ENCODE results near the gene KRTAP4-5.
"Not testable (repeated sequence)": the region's sequence is repeated elsewhere in the genome, so short reads cannot be mapped to it uniquely, and the experiment has no call there.

Gene KRTAP4-5

DNA sequence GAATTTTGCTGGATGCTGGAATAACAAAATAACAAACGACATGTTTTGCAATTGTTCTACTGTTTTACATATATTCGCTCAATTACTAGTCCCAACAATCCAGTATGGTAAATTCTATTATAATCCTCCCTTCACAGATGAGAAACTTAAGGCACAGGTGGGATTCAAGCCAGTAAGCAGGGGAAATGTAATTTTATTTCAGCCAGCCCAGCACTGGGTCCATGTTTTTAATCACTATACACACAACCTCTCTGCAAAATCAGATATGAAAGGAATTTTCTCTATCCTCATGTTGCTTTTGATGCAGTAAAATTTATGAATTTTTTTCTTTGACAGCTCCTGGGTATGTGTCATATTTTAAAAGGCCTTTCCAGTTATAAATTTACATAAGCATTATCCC is 4.4 kb downstream of the KRTAP4-5 start:
- no peak for DNase-seq

DNA sequence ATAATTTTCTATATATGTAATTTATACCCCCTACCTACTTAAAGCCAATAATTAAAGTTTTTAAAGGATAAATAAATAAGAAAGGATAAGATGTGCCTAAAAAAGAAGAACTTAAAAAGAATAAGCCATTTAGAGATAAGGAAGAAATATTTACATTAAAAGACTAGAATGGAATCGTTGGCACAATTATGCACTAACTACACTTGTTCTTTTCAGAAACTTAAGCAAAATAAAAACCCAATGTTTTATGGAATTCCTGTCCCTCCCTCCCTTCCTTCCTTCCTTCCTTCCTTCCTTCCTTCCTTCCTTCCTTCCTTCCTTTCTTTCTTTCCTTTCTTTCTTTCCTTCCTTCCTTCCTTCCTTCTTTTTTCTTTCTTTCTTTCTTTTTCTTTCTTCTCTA is 4.8 kb downstream of the KRTAP4-5 start:
- no peak for DNase-seq

DNA sequence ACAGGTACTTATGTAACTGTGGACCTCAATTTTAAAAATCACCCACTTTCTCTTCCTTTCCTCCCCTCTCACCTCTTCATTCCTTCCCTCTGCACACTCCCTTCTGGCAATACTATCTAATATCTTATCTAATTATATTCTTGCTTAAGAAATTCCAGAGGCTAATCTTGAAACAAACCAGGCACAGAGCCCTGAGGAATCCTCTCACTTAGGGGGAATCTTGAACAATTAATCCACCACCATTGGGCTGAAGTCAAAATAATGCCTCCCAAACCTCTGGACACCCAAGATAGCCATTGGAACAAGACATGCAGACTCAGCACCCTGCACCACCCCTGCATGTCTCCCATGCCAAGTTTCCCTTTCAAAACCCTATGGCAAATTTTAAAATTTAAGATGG is 8.3 kb downstream of the KRTAP4-5 start:
- no peak for DNase-seq

DNA sequence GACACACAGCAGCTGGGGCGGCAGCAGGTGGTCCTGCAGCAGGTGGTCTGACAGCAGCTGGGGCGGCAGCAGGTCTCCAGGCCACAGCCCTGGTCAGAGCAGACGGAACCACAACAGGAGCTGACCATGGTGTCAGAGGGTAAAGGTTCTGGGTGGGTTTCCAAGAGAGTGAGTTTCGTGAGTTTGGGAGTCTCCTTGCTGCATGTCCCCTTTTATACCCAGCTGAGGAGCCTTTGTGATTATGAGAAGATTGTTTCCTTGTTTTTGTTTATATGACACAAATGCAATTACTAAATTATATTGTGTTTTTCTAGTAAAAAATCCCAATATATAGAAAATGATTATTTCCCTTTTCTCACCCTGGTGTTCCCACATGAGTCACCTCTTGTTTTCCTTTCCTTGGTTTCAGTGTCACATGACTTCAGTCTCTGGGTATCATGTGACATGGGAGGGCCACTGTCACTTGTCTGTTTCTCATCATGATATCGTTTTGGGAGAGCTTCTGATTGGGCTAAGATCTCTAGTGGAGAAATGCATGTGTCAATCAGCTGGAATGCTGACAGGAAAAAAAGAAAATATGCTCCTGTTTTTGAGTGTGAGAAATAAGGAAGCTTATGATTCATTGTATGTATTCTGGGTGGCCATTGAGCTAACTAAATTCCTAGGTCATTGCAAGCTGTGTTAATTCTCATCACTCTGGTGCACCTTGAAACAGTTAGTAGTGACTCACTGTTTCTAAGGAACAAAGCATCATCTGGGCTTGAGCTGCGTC is 9.1 kb downstream of the KRTAP4-5 start, which contains the start of gene KRTAP4-6:
Gene KRTAP4-6 (minus strand): TSS at position 185 of the 772 bp plus-strand sequence. CDS start 57 bp downstream, at position 128.
- no peak for DNase-seq

DNA sequence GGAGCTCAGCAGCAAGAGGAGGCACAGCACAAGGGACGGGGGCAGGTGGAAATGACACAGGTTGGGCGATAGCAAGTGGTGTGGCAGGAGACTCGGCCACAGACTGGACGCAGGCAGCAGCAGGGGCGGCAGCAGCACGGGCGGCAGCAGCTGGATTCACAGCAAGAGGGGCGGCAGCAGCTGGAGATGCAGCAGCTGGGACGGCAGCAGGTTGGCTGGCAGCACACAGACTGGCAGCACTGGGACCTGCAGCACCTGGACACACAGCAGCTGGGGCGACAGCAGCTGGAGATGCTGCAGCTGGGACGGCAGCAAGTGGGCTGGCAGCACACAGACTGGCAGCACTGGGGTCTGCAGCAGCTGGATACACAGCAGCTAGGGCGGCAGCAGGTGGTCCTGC is 9.8 kb downstream of the KRTAP4-5 start:
- not testable (repeated sequence) for DNase-seq

DNA sequence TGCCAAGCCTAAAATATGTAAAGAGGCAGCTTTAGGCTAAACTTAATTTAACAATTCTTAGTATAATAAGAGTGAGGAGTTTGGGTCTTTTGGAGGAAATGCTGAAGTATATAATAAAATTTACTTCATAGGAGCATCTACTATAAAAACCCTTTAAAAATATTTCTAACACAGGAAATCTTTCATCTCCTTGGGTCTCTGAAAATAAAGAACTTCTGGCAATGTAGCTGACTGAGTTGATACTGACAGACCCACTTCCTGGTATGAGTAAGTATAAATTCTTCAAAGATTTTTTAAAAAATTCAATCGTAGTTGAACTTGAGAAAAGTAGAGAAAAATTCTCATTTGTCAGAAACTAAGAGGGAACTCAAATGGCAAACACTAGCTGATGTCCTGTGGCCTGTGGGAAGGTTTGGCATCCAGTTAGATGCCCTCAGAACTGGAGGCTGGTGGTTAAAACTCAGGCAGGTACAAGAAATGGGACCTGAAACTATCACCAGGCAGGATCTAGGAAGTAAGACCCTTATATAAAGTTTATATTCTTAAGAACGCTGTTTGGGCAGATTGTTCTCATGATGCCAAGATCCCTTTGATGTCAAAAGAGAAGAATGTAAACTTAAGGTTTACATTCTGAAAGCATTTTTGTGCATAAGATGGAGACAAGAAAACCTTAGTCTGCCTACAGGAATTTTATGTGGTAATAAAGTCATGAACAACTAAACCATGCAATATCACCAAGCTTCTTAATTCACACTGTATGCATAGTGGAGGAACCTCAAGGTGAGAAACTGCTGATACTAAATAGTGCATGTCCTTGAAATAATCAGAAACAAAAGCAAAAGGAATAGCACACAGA is 15.5 kb downstream of the KRTAP4-5 start:
- no peak for DNase-seq

DNA sequence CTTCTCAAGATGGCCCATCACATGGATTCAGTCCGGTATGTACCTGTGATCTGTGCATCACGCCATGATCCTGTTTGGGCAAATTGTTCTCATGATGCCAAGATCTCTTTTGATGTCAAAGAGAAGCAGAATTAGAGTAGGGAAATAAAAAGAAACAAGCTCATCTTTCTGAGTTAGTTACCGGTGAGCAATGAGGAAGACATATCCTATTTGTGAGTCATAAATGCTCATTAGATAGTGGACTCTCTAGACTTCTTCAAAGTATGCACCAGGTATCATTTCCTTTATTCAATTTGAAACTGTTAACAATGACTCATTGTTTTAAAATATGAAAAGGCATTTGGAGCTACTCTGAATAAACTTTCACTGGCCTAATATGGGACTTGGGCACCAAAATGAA is 17.6 kb downstream of the KRTAP4-5 start:
- DNase-seq, result no peak

DNA sequence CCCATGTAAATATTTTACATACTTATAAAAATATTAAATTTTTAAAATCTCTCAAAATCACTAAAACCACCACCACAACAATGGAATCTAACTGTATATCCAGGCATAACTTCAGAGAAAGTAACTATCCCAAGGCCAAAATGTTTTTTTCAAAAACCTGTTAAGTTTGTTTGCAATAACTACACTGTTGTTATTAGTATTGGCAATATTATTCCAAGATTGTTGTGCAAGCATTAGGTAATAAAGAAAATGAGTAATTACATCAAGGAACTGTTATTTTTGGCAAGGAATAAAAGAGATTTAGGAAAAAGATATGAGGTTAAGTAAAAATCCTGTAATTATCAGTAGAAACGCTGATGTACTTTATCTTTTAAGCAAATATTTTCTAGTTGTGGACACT is 22.3 kb downstream of the KRTAP4-5 start:
- no peak for DNase-seq

DNA sequence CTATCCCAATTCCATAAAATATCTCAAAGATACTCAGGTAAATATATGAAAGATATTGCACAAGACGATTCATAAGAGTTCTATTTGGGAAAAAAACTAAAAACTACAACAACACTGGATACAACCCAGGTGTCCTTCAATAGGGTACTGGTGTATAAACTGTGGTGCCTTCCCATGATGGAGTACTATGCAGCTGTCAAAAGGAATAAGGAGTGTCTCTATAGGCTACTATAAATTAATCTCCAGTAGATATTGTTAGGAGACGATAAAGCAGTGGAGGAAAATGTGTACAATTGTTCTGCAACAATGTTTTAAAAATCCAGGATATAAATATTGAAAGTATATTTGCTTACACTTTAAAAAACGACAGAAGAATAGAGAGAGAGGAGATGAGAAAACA is 23.2 kb downstream of the KRTAP4-5 start:
- DNase-seq, result no peak

DNA sequence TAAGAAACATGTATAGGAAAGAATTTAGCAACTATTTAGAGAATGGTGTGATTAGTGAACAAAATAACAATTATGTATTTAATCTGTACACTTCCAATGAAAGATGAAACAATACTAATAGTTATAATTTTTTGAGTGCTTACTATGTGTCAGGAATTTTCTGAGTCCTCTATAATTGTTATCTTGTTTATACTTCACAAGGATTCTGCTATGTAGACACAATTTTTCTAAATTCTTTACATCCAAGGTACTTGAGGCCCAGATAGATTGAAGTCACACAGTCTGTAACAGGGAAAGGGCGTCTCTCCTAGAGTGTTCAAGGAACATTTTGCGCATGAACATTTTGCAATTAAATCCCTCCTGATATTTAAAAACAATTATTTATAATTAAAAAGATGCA is 24.6 kb downstream of the KRTAP4-5 start:
- DNase-seq, result no peak

DNA sequence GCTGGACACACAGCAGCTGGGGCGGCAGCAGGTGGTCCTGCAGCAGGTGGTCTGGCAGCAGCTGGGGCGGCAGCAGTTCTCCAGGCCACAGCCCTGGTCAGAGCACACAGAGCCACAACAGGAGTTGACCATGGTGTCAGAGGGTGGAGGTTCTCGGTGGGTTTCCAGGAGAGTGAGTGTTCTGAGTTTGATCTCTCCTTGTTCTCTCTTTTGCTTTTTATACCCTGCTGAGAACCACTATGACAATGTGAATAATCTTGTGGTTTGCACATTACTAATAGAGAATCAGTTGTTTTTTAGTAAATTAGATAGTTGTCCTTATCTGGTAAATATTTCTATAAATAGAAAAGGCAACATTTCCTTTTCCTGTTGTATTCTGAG is 25.6 kb downstream of the KRTAP4-5 start, which contains the start of gene KRTAP4-12:
Gene KRTAP4-12 (minus strand): TSS at position 192 of the 381 bp plus-strand sequence. CDS start 60 bp downstream, at position 132.
- DNase-seq, result not testable (repeated sequence)

DNA sequence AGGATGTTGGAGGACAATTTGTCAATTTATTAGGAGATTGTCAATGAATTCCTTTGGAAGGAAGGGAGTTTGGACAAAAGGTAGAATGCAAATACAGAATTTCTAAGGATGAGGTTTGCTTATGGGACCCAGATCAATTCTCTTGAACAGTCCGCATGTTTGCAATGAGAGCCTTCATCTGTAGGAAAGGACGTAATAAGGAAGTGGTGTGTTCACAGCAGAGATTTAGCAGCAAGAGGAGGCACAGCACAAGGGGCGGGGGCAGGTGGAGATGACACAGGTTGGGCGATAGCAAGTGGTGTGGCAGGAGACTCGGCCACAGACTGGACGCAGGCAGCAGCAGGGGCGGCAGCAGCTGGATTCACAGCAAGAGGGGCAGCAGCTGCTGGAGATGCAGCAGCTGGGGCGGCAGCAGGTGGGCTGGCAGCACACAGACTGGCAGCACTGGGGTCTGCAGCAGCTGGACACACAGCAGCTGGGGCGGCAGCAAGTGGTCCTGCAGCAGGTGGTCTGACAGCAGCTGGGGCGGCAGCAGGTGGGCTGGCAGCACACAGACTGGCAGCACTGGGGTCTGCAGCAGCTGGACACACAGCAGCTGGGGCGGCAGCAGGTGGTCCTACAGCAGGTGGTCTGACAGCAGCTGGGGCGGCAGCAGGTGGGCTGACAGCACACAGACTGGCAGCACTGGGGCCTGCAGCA is 26.2 kb downstream of the KRTAP4-5 start:
- not testable (repeated sequence) for DNase-seq

DNA sequence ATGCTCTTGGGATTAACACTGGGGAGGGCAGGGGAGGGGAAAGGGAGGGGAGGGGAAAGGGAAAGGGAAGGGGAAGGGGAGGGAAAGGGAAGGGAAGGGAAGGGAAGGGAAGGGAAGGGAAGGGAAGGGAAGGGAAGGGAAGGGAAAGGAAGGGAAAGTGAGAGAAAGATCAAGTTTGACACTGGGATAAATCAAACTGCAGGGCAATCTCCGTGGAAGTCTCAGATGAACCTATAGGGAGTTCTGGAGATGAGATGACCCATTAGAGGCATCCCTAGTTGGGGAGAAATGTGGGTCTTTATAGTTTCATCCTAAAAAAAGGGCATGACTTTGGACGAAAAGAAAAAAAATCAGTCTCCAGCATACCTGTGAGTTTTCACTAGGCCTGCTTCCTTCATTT is 27.9 kb downstream of the KRTAP4-5 start:
- DNase-seq, result no peak

DNA sequence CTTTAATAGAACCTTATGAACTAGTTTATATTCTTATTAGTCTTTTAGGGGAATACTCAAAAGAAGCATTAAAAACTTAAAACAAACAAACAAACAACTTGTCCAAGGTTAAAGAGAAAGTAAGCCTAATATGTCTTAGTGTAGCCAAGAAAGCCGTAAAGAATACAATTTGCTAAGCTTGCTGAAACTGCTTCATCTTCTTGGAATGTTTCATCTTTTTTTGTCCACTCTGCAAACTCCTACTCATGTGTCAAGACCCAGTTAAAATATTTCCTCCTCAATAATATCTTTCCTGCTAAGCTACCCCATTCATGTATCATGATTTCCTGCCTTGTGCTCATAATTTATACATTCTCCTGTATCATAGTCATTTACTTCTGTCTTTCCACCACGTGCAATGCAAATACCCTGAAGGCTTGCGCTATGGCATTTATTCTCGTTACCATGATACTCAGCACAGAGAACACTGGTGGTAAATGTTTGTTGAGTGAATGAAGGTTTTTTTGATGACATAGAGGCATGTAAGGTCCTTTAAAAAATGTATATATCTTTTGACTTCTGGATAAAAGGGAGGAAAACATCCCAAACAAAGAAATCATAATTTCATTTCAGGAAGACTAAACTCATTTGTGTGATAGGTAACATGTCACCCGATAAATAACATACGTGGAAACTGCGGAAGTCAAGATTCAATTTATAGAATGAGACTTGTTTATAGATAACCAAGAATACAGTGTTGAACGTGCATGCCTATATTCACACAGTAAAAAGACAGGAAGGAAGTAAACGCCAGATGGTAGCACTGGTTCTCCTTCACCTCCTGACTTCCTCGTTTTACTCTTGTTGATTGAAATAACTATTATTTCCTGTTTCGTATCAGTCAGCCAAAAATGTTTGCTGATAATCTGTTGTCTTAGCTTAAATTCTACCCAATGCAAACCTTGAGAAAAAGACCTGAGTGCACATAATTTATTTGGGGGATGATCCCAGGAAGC is 29.6 kb downstream of the KRTAP4-5 start:
- DNase-seq, result not testable (repeated sequence)

DNA sequence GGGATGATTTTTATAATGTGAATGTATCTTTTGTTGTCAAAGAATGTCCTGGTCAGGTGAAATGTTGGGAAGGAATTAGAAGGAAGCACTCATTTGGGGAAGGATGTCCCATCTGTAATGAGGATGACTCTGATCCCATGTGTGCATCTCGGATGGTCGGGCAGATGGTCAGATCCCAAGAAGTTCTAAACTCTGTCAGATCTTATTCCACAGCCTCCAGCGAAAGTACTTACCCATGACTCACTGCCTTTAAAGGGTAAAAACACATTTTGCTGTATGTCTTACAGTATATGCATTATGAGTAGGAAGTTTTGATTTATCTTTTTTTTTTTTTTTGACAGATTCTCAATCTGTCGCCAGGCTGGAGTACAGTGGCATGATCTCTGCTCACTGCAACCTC is 30.9 kb downstream of the KRTAP4-5 start:
- DNase-seq, result no peak

DNA sequence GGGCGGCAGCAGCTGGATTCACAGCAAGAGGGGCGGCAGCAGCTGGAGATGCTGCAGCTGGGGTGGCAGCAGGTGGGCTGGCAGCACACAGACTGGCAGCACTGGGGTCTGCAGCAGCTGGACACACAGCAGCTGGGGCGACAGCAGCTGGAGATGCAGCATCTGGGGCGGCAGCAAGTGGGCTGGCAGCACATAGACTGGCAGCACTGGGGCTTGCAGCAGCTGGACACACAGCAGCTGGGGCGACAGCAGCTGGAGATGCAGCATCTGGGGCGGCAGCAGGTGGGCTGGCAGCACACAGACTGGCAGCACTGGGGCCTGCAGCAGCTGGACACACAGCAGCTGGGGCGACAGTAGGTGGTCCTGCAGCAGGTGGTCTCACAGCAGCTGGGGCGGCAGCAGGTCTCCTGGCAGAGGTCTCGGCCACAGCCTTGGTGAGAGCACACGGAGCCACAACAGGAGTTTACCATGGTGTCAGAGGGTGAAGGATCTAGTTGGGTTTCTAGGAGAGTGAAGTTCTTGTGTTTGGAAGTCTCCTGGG is 31.7 kb downstream of the KRTAP4-5 start, which contains the start of gene KRTAP4-11:
Gene KRTAP4-11 (minus strand): TSS at position 528 of the 541 bp plus-strand sequence. CDS start 58 bp downstream, at position 470.
- DNase-seq, result not testable (repeated sequence)

DNA sequence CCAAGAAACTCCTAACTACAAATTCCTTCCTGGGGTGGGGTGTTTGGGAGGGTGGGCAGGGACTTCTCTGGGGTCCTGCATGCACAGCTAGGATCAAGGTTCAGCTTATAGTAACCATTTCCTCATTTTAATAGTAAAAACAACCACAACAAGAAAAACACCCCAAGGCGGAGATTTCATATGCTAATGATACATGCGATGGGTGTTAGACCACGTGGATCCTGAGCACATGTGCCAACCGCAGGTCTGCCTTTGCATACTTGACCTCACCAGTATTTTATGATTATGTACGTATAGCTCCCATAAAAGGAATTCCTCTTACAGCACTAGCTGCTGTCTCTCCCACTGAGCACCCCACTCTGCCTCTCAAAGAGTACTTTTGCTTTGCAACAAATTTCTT is 33.3 kb downstream of the KRTAP4-5 start:
- no peak for DNase-seq

DNA sequence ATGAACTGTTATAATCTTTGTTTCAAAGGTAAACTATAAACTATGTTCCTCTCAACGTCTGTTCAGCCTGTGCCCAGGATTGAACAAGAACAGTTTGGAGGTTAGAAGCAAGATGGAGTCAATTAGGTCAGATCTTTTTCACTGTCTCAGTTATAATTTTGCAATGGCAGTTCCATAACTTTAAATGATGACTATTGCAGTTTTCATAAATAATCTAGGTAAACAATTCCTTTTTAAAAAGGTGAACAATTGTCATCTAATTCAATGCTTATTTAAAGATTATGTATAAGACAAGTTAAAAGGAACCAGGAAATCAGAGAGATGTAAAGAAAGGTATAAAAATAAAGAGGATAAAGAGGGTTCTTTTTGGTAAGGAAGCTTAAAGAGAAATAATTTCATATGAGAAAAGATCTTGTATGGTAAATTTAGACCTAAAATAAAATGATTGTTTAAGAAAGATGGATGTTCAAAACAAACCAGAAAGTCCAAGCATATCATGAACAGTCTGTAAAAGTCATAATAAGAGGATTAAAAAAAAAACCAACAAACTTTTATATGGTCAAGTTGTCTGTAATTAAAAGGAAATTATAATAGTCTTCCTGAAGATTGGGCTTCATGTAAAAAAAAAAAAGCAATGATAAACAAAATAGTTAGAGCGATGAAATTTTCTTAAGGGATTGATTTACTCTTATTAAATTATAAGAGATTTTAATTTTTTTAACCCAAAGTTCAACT is 38.3 kb downstream of the KRTAP4-5 start:
- no peak for DNase-seq

DNA sequence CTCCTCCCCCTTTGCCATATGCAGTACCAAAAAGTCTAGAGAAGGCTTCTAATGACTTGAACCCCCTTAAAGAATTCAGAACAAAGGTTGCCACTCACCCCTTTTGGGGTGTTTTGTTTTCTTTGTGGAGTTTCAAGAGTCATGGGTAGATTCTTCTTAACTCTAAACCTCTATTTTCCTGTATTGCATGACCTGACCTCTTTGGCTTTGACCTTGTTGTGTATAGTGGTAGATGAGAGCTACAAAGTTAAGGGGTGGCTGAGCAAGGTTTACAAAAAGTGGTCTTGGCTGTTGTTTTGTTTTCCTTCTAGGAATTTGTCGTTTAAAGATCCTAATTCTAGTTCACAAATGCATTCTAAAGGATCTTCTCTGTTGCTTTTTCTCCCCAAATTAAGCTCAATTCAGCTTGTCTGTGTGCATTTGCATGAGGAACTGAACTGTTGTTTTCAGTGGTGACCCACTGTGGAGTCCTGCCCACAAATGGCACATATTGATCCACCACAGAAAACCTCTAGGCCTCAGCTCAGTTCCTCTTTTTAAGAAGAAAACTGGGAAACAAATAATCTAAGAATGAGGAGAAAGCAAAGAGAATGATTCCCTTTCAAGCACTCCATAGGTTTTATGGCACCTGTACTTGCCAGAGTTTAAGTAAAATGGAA is 40.8 kb downstream of the KRTAP4-5 start:
- not testable (repeated sequence) for DNase-seq

DNA sequence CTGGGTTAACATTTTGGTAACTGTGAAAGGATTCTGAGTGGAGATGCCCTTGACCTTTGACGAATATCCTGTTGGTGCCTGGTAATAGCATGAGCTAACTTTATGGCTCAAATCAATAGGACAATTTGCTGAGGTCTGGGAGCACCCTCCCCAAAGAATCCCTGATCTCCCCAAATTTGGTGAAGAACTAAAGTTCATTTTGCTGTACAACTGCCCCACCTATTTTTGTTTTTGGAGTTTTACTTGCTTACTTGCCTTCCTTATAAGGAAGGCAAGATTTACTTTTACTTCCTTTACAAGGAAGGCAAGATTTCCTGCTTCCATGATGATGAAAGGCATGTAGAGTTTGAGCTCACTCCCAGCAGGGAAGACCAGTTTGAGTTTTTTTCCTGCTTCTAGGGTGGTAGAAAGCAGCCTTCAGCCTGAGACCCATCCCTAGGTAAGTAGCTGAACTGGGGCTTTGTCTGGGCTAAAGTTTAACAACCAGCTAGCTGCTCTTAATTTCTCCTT is 41.6 kb downstream of the KRTAP4-5 start:
- DNase-seq, result no peak
